GM18517 (cell line): ENCODE data around the gene PATL2.
"Not testable (repeated sequence)": the region's sequence is repeated elsewhere in the genome, so short reads cannot be mapped to it uniquely, and the experiment has no call there.

ENCODE experiments used
- ATAC-seq: cut with Tn5 transposase; IDR thresholded peaks from one replicate; pipeline ENCODE4 v1.9.1; 2021; ENCODE audit warnings: mild to moderate bottlenecking, moderate library complexity; ENCODE audit not compliant: unreplicated experiment

The PATL2 gene

DNA sequence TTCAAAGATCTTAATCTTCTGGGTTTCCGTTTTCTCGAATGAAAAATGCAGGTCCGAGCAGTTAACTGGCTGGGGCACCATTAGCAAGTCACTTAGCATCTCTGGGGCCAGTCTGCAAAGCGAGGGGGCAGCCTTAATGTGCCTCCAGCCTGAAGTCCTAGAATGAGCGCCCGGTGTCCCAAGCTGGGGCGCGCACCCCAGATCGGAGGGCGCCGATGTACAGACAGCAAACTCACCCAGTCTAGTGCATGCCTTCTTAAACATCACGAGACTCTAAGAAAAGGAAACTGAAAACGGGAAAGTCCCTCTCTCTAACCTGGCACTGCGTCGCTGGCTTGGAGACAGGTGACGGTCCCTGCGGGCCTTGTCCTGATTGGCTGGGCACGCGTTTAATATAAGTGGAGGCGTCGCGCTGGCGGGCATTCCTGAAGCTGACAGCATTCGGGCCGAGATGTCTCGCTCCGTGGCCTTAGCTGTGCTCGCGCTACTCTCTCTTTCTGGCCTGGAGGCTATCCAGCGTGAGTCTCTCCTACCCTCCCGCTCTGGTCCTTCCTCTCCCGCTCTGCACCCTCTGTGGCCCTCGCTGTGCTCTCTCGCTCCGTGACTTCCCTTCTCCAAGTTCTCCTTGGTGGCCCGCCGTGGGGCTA lies at the start of gene PATL2, which contains the start of gene B2M:
PATL2 (minus strand) TSS at position 228 of the 647 bp plus-strand sequence. CDS start 34,833 bp downstream, outside the sequence.
B2M (plus strand) TSS at position 422 of the 647 bp plus-strand sequence; CDS start at position 452, 30 bp downstream.
- peak; percentile 79 for ATAC-seq

DNA sequence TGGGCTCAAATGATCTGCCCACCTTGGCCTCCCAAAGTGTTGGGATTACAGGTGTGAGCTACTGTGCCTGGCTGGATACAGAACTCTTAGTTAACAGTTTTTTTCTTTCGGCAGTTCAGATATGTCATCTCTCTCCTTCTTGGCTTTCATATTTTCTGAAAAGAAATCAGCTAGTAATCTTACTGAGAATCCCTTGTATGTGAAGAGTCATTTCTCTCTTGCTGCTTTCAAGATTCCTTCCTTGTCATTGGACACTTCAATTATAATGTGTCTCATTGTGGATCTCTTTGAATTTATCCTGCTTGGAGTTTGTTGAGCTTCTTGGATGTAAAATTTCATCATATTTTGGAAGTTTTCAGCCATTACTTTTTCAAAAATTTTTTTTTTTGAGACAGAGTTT lies 42.2 kb upstream of the PATL2 start:
- no peak for ATAC-seq

DNA sequence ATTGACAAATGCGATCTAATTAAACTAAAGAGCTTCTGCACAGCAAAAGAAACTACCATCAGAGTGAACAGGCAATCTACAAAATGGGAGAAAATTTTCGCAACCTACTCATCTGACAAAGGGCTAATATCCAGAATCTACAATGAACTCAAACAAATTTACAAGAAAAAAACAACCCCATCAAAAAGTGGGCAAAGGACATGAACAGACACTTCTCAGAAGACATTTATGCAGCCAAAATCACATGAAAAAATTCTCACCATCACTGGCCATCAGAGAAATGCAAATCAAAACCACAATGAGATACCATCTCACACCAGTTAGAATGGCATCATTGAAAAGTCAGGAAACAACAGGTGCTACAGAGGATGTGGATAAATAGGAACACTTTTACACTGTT lies 32.3 kb upstream of the PATL2 start:
- ATAC-seq, result not testable (repeated sequence)

DNA sequence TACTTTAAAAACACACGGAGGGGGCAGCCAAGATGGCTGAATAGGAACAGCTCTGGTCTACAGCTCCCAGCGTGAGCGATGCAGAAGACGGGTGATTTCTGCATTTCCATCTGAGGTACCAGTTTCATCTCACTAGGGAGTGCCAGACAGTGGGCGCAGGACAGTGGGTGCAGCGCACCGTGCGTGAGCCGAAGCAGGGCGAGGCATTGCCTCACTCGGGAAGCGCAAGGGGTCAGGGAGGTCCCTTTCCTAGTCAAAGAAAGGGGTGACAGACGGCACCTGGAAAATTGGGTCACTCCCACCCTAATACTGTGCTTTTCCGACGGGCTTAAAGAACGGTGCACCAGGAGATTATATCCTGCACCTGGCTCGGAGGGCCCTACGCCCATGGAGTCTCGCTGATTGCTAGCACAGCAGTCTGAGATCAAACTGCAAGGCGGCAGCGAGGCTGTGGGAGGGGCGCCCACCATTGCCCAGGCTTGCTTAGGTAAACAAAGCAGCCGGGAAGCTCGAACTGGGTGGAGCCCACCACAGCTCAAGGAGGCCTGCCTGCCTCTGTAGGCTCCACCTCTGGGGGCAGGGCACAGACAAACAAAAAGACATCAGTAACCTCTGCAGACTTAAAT lies 28.2 kb upstream of the PATL2 start:
- not testable (repeated sequence) for ATAC-seq

DNA sequence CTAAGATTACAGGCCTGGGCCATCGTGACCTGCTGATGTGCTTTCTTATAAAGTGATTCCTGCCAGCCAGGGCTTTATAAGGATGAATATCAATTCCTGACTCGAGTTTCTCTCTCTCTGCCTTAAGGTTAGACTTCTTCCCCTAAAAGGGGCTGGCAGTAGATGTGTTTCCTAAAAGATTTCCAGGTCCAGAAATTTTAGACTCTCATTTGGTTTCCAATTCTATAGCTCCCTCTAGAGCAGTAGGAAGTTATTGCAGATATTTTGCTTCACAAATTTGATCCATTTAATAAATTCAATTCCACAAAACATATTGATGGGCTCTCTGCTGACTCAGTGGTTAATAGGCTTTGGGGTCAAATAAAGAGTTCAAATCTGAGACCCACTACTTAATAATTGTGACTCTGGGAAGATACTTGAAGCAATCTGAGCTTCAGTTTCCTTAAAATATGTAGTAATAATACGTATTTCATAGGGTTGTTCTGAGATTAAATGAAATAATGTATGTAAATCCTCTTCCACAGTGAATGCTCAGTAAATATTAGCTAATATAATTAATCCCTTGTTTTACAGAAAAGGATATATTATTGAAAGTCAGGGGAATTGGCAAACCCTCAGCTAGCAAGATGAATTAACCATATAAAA lies 27.3 kb upstream of the PATL2 start:
- ATAC-seq, result no peak

DNA sequence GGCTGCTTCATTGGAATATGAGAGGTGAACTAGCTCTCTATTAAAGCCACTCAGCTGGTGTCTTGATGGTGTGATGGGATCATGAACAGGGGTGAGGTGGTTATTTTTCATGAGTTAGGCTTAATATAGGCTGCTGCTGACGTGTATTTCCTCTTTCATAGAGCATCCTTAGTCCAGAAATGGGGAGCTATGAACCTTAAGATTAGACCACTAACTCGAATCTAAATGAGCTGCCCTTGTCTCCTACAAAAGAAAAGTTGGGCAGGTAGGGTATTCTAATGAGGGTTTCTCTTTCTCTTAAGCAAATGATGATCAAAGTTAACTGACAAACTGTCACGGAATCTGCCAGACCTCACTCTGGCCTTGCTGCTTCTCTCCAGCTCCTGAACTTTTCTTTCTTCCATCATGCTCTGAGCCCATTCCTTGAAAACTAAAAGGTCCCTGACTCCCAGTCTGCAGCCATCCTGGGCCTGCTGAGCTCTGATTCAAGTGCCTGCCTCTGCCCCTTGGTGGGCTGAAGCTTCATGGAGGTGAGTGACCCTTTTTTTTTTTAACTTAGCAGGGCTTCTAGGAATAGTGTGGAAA lies 25.1 kb upstream of the PATL2 start, which contains the start of gene TRIM69:
TRIM69 (plus strand) TSS at position 348 of the 585 bp plus-strand sequence; CDS start at position 525, 177 bp downstream.
- ATAC-seq, result peak; percentile 45

DNA sequence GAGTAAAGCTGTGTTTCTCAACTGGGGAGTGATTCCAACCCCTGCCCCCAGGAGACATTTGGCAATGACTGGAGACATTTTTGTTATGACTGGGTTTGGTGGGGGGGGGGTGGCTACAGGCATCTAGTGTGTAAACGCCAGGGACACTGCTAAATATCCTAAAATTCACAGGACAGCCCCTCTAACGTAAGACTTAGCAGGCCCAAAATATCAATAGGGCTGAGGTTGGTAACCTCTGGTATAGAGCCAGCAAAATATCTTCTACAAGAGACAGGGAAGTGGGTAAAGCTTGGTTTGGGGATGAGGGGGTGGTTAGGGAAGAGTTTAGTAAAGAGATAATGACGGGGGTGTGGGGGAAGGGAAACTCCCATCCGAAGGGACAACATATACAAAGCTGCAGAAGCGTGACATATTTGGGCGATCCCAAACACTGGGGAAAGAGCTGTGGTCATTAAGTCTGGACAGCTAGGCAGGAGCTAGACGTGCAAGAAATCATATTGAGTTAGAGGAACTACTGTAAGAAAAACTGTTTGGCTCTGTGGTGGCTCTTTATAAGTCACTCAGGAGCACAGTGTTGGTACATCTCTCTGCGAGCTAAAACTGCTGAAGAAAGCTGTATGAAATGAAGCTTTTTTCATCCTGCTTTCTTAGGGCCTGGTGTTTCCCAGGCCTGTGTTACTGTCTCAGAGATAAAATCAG lies 24.5 kb upstream of the PATL2 start:
- ATAC-seq, result peak; percentile 40

DNA sequence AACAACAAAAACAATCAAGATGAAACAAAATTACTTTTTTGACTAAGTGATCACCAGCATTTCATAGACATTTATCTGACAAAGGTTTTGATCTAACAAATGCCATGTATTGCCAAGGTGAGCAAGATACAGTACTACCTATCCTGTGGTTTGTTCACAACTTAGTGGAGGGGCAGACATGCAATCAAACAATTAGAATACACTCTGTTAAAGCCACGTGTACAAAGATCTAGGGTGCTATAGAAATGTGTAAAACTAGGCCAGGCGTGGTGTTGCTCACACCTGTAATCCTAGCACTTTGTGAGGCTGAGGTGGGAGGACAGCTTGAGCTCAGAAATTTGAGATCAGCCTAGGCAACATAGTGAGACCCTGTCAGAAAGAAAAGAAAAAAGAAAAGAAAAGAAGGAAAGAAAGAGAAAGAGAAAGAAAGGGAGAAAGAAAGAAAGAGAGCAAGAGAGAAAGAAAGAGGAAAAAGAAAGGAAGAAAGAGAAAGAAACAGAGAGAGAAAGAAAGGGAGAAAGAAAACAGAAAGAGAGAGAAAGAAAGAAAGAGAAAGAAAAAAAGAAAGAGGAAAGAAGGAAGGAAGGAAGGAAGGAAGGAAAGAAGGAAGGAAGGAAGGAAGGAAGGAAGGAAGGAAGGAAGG lies 23.8 kb upstream of the PATL2 start:
- ATAC-seq, result no peak

DNA sequence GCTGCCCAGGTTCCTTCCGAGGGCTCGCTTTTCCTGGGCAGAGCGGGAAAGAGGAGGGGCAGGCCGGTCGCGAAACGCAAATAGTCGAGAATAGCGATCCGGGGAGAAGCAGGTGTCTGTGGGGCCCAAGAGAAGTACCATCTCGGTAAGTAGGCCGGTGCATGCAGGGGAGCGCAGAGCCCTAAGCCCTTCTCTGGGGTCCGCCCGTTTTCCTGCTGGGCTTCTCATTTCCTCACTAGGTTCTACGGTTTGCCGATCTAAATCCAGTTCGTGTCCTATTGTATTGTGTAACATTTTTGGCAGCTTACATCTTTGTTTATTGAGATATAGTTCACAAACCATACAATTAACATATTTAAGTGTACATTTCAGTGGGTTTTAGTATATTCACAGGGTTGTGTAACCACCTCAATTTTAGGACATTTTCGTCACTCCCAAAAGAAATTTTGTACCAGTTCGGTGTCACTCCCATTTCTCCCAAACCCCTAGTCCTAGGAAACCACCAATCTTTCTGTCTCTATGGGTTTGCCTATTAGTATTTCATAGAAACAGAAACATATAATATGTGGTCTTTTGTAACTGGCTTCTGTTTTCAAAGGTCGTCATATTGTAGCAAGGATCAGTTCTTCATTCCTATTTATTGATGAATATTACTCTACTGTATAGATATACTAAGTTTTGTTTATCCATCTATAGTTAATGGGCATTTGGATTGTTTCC lies 18.4 kb upstream of the PATL2 start:
- no peak for ATAC-seq

DNA sequence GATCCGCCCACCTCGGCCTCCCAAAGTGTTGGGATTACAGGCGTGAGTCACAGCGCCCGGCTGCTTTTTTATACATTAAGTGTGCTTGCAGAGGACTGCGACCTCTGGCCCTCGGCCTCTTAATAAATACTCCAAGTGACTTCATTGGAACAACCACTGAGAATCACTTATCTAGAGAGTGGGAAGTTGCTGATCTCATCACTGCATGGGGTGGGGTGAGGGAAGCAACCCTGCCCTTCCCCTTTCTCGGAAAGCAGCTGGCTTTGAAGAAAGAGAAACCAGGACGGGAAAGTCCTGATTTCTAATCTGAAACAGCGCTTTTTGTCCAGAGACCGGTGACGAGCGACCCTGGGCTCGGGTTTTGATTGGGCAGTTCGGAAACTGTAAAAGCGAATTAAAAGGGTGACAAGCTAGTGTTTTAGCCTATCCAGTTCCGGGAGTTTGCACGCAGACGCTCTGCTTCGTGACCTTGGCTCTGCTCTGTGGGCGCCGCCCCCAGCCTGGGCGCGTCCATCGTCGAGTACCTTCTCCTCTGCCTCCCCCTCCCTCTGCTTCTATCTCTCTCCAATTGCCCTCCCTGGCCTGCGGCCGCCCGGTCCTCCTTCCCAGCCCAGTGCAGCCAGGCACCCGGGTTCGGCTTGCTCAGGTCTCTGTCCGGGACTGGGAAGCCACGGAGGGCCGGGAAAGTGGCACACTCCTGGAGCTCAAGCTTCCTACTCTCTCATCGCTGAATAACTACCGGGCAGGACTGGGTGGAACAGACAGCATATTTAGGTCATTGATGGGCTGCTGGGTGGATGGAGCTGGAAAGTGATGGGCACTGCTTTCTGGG lies 17.7 kb upstream of the PATL2 start:
- ATAC-seq, result peak; percentile 73

DNA sequence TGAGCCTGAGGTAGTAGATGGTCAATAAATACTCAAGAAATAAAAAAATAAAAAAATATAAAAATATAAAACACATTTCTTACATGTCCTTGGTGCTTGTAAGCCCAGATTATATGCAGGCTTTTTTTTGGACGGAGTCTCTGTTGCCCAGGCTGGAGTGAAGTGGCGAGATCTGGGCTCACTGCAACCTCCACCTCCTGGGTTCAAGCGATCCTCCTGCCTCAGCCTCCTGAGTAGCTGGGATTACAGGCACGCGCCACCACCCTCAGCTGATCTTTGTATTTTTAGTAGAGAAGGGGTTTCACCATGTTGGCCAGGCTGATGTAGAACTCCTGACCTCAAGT lies 17.1 kb upstream of the PATL2 start:
- not testable (repeated sequence) for ATAC-seq

DNA sequence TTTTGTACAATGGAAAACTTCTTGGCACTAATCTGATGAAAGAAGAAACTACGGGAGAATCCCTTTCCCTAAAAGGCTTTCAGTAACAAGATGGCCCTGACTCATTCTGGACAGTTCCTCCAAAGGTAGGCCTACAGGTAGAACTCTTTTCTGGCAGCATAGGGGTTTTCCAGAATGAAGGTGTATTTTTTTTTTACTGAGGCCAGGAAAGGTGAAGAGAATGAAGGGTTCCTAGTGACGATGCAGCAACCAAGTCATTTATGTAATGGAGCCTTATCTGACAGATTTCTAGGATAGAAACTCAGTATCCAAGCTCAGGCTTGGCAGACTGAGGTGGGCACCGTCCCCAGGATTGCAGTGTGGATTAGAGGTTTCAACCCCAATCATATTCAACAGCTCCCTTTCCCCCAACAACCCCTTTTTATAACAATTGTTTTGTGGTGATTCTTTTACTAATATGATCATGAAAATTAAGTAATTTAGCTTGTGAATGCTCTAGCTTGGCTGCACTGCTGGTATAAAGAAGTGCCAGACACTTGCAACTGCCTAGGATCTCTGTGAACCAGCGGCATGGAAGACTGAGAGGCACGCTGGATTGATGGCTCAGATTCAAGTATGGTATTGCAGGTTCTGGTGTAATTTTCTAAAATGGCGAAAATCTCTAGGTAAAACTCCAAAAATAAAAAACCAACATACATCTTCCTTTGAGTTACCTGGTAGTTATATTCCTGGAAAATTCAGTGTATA lies 16.5 kb upstream of the PATL2 start:
- ATAC-seq, result no peak

DNA sequence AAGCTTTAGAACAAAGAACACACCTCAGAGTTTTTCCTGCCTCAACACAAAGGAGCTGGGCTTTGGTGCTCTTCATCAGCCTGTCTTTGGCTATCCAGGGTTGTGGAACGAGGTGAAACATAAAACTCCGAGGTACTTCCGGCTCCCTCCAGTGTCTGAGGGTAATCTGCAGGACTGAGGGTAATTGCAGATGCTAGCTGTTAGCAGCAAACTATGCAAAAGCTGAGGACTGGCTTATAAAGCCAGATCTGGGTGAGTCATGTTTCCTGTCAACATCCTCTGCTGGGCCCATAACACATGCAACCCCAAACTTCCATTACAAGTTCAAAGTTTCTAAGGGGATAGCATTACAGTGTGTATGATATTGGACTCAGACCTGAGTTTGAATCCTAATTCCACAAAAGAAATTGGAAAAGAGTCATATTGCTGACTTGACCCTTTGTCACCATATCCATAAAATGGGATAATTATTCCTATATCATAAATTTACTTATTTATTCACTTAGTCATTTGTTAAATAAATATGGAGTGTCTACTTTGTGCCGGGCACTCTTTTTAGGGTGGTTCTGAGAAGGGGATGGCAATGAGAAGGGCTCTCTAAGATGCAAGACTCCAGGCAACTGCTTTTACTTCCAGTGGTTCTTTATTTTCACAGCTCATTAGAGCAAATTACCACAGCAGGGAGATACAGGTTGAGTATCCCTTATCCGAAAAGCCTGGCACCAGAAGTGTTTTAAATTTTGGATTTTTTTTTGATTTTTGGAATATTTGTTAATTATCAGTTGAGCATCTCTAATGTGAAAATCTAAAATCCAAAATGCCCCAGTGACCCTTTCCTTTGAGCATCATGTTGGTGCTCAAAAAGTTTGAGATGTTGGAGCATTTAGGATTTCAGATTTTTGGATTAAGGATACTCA lies 15.7 kb upstream of the PATL2 start:
- peak; percentile 36 for ATAC-seq

DNA sequence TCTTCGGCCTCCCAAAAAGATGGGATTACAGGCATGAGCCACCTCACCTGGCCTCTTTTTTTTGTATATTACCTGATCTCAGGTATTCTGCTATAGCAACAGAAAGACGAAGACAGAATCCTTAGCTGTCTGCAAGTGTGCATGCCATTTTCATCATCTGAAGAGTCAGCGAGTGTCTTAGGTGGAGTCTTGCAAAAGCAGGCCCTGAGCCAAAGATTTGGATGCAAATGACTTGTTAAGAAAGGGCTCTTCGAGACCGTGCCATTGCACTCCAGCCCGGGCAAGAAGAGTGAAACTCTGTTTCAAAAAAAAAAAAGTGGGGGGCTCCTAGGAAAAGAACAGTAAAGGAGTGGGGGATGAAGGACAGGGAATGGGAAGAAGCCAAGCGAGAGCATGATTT lies 15.0 kb upstream of the PATL2 start:
- ATAC-seq, result no peak

DNA sequence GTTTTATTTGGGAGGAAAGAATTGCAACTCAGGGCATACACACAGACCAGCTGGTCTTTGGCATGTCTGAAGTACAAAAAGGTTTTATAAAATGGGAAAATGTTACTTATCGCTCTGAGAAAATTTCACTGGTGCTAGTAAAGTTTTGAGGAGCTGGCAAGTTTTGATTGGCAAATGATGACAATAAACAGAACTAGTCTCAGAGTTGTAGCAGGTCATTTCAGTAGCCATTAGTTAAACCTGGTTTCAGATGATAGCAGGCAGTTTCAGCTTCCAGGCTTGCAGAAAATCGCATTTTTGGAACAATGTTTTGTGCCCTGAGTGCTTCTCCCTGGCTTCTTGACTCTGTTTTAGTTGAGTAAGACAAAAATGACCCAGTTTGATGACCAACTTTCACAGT lies 10.9 kb upstream of the PATL2 start:
- no peak for ATAC-seq

DNA sequence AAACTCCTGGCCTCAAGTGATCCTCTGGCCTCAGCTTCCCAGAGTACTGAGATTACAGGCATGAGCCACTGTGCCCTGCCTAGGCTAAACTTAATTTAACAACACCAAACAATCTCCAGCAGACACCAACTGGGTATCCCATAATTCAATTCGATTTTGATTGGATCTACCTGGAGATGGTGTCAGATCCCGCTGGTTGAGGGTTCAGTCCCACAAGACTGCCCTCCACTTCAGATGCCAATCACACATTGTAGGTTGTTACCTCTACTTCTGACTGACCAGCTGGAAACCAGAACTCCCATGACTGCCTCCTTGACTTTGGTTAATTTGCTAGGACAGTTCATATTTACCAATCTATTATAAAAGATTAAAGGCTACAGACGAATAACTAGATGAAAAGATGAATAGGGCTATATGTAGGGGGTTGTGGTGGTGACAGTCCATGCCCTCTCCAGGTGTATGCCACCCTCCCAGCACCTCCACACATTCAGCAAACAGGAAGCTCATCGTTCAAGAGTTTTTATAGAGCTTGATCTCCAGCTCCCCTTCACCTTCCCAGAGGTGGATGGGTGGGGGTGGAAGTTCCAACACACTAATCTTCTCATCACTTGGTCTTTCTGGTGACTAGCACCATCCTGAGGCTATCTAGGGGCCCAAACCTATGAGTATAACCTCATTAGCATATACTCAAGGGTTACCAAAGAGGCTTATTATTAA lies 9.5 kb upstream of the PATL2 start:
- ATAC-seq, result no peak

DNA sequence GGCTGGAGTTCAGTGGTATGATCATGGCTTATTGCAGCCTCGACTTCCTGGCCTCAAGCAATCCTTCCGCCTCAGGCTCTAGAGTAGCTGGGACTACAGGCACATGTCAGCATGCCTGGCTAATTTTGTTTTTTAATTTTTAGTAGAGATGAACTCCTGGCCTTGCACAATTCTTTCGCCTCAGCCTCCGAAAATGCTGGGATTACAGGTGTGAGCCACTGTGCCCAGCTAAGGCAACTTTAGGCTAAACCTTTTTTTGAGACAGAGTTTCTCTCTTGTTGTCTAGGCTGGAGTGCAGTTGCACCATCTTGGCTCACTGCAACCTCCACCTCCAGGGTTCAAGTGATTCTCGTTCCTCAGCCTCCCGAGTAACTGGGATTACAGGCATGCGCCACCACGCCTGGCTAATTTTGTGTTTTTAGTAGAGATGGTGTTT lies 8.9 kb upstream of the PATL2 start:
- ATAC-seq, result not testable (repeated sequence)
